ENCODE data around the gene ZBTB49.

ZBTB49 gene

GRCh38 chr4:4284827-4285618, 5.0 kb upstream of the ZBTB49 start:
- DNase-seq: no peak

- DNase-seq: no peak
These were observed 2.0 kb upstream of the ZBTB49 start for GRCh38 chr4:4288098-4288497.

GRCh38 chr4:4289055-4289454, 996 bp upstream of the ZBTB49 start:
- no peak for DNase-seq

GRCh38 chr4:4289597-4289940, 482 bp upstream of the ZBTB49 start:
- DNase-seq: no peak

- no peak for DNase-seq
These were observed 3.2 kb downstream of the ZBTB49 start for GRCh38 chr4:4293279-4293678.

GRCh38 chr4:4296283-4296846, 6.3 kb downstream of the ZBTB49 start:
- DNase-seq: no peak

- DNase-seq: no peak
These were observed 9.0 kb downstream of the ZBTB49 start for GRCh38 chr4:4299006-4299405.

- DNase-seq: no peak
These were observed 11.9 kb downstream of the ZBTB49 start for GRCh38 chr4:4302001-4302400.

GRCh38 chr4:4302416-4302815, 12.4 kb downstream of the ZBTB49 start:
- no peak for DNase-seq

- DNase-seq: no peak
These were observed 16.9 kb downstream of the ZBTB49 start for GRCh38 chr4:4306920-4307319.

GRCh38 chr4:4308800-4309441, 18.9 kb downstream of the ZBTB49 start:
- DNase-seq: no peak

- no peak for DNase-seq
These were observed 21.1 kb downstream of the ZBTB49 start for GRCh38 chr4:4311193-4311592.

GRCh38 chr4:4315461-4316149, 25.6 kb downstream of the ZBTB49 start:
- DNase-seq: no peak

- no peak for DNase-seq
These were observed 26.1 kb downstream of the ZBTB49 start for GRCh38 chr4:4316150-4316495.

- no peak for DNase-seq
These were observed 27.6 kb downstream of the ZBTB49 start for GRCh38 chr4:4317496-4318232.

GRCh38 chr4:4320528-4320927, 30.5 kb downstream of the ZBTB49 start:
- no peak for DNase-seq

- no peak for DNase-seq
These were observed 31.1 kb downstream of the ZBTB49 start for GRCh38 chr4:4320951-4321714.

GRCh38 chr4:4321951-4322688, 32.1 kb downstream of the ZBTB49 start:
- no peak for DNase-seq

- DNase-seq: no peak
These were observed 33.9 kb downstream of the ZBTB49 start for GRCh38 chr4:4323705-4324534.

- DNase-seq: no peak
These were observed 35.3 kb downstream of the ZBTB49 start for GRCh38 chr4:4325321-4325720.

GRCh38 chr4:4326166-4326565, 36.1 kb downstream of the ZBTB49 start:
- DNase-seq: no peak
